Activated CD4-positive, alpha-beta memory T cell treated with anti-CD3 and anti-CD28 coated beads, Interleukin-2, amount 10 ng/mL, durations not matched to agents 7 days and 5 days (primary cell): ENCODE measurements around the gene GANAB. TPM values are rescaled to one million over a fixed set of nuclear protein-coding genes. Genes with fewer than 3 reads are reported as not detected.

Experiments used
- CTCF ChIA-PET: fragments of 350-600 bp; sonication (Branson Sonifier 250); formaldehyde crosslinking; loops from one replicate; lab custom pipeline; 2021; ENCODE audit warnings: antibody characterized with exemption, inconsistent platforms; lab: Charles Lee
- POLR2A ChIA-PET: fragments of 350-600 bp; sonication (Branson Sonifier 250); formaldehyde crosslinking; loops from one replicate; lab custom pipeline; 2021; ENCODE audit warnings: antibody characterized with exemption; lab: Charles Lee
- DNase-seq: peaks from one replicate; pipeline ENCODE4 v3.0.0-alpha.2; 2020
- H3K27ac Mint-ChIP-seq: one replicate; pipeline ENCODE4 v1.8.0; 2021; ENCODE audit warnings: mild to moderate bottlenecking, mixed read lengths
- H3K27me3 Mint-ChIP-seq: one replicate; pipeline ENCODE4 v1.8.0; 2021; ENCODE audit warnings: mixed read lengths
- H3K36me3 Mint-ChIP-seq: one replicate; pipeline ENCODE4 v1.8.0; 2021; ENCODE audit warnings: low read depth, mixed read lengths
- H3K4me1 Mint-ChIP-seq: one replicate; pipeline ENCODE4 v1.8.0; 2021; ENCODE audit warnings: mixed read lengths
- H3K4me3 Mint-ChIP-seq: one replicate; pipeline ENCODE4 v1.8.0; 2021; ENCODE audit warnings: mild to moderate bottlenecking, mixed read lengths
- H3K9me3 Mint-ChIP-seq: one replicate; pipeline ENCODE4 v1.8.0; 2021; ENCODE audit warnings: mixed read lengths
- total RNA-seq, 2 experiments: library from RNA; stranded (reverse); gene quantifications; one replicate each; pipeline ENCODE4 v1.2.3, GENCODE V29; 2021

The GANAB gene
- total RNA-seq, 2 experiments from 2014 or later: 278 to 284 TPM

DNA sequence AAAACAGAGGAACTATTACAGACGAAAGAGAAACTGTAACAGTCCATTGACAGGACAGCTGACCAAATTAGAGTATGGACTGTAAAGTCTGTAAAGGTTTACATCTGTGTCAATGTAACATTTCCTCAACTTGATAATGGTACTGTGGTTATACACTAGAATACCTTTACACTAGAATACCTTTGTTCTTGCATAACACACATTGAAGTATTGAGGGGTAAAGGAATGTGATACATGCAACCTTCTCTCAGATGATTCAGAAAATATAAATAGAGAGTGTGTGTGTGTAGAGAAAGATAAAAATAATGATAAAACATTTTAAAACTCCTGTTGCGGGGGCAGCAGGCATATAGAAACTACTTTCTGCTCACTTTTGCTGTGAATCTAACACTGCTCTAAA lies 67.2 kb downstream of the GANAB start:
- H3K4me3 Mint-ChIP-seq: no peak overlapping the region
- peaks cover 51% of the 10 kb centered on the region for H3K36me3 Mint-ChIP-seq
- H3K4me1 Mint-ChIP-seq: peaks cover 16% of the 10 kb centered on the region
- DNase-seq: no peak
- no peak overlapping the region for H3K27ac Mint-ChIP-seq
- ChIA-PET CTCF (no interaction called here), POLR2A (interaction anchor here (7.8 kb wide), 1 partner anchor 14 kb away, joined by 129 read pairs; the partner anchor contains the start of gene TUT1)
- H3K27me3 Mint-ChIP-seq: no peaks in the 10 kb centered on the region
- H3K9me3 Mint-ChIP-seq: no peaks in the 10 kb centered on the region

DNA sequence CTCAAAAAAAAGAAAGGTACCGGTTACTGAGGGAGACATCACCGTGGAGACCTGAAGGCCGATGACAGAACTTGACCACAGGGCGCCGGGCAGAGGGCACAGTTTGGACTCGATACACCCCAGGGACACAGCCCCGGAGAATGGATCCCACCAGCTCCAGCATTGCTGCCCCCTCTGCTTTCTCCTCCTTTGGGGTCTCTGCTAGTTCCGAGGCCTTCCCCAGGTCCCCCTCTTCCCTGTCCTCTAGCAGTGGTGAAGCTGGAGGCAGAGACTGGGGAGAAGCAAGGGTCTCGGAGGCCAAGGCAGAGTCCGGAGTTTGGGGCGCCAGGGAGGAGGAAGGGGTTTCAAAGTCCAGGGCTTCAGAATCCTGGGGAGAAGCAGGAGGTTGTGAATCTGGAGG lies 67.9 kb downstream of the GANAB start:
- Mint-ChIP-seq H3K4me3 (no peak overlapping the region), H3K27ac (no peak overlapping the region), H3K27me3 (no peaks in the 10 kb centered on the region), H3K4me1 (peaks cover 20% of the 10 kb centered on the region), H3K36me3 (peaks cover 53% of the 10 kb centered on the region), H3K9me3 (no peaks in the 10 kb centered on the region)
- CTCF ChIA-PET: no interaction called here
- POLR2A ChIA-PET: interaction anchor here (7.8 kb wide), 1 partner anchor 14 kb away, joined by 129 read pairs; the partner anchor contains the start of gene TUT1
- DNase-seq: no peak

- peaks cover 61% of the 10 kb centered on the region for H3K36me3 Mint-ChIP-seq
- H3K27me3 Mint-ChIP-seq: no peaks in the 10 kb centered on the region
- no peak overlapping the region for H3K4me3 Mint-ChIP-seq
- ChIA-PET POLR2A (interaction anchor here (1.3 to 7.8 kb wide), 2 partner anchors 16 to 152 kb away, joined by 4 to 129 read pairs; partner anchors contain the start of gene TUT1), CTCF (interaction anchor here (1.4 kb wide), 1 partner anchor 209 kb away, joined by 3 read pairs; no protein-coding TSS in a partner anchor)
- peaks cover 30% of the 10 kb centered on the region for H3K4me1 Mint-ChIP-seq
- no peaks in the 10 kb centered on the region for H3K9me3 Mint-ChIP-seq
- peak overlapping the region; percentile 41 for H3K27ac Mint-ChIP-seq
- DNase-seq: no peak
Measured at GRCh38 chr11:62577046-62577714, 69.2 kb downstream of the GANAB start.

GRCh38 chr11:62575837-62576236 lies 70.6 kb downstream of the GANAB start:
- DNase-seq: no peak
- peaks cover 65% of the 10 kb centered on the region for H3K36me3 Mint-ChIP-seq
- POLR2A ChIA-PET: interaction anchor here (1.3 to 7.8 kb wide), 8 partner anchors 10 to 185 kb away, joined by 3 to 130 read pairs (median 12); partner anchors contain the start of genes B3GAT3, GANAB, POLR2G and TUT1

GRCh38 chr11:62575156-62575555 lies 71.3 kb downstream of the GANAB start:
- Mint-ChIP-seq H3K9me3 (no peaks in the 10 kb centered on the region), H3K36me3 (peaks cover 71% of the 10 kb centered on the region), H3K4me3 (peak overlapping the region; percentile 94), H3K4me1 (peaks cover 48% of the 10 kb centered on the region), H3K27me3 (no peaks in the 10 kb centered on the region), H3K27ac (peak overlapping the region; percentile 91)
- ChIA-PET POLR2A (interaction anchor here (0.9 to 7.8 kb wide), 19 partner anchors 9 to 266 kb away, joined by 3 to 130 read pairs (median 8); partner anchors contain the start of genes B3GAT3, C11orf98, CSKMT and EML3), CTCF (interaction anchor here (1.1 to 3.9 kb wide), 5 partner anchors 16 to 151 kb away, joined by 3 to 20 read pairs (median 5); partner anchors contain the start of gene TUT1)
- no peak for DNase-seq

More at GRCh38 chr11:62575837-62576236, 70.6 kb downstream of the GANAB start:
- H3K4me3 Mint-ChIP-seq: peak overlapping the region; percentile 94
- CTCF ChIA-PET: interaction anchor here (3.9 kb wide), 1 partner anchor 19 kb away, joined by 20 read pairs; no protein-coding TSS in a partner anchor
- peak overlapping the region; percentile 24 for H3K27ac Mint-ChIP-seq
- H3K4me1 Mint-ChIP-seq: peaks cover 43% of the 10 kb centered on the region
- no peaks in the 10 kb centered on the region for H3K9me3 Mint-ChIP-seq
- no peaks in the 10 kb centered on the region for H3K27me3 Mint-ChIP-seq

Other genes with a start within 250 kb of the GANAB start
- not detected for gene SCGB1A1, start 227.6 kb downstream of the GANAB start, total RNA-seq
- gene AHNAK, start 99.8 kb downstream of the GANAB start, total RNA-seq: 100 to 1,000 TPM; 323 to 360 TPM
- 100 to 1,000 TPM; 991 to 999 TPM for gene EEF1G, start 72.7 kb downstream of the GANAB start, total RNA-seq
- 10 to 100 TPM; 23.7 to 25.2 TPM for gene TUT1, start 55.1 kb downstream of the GANAB start, total RNA-seq
- 100 to 1,000 TPM; 226 TPM for gene MTA2, start 44.7 kb downstream of the GANAB start, total RNA-seq
- 100 to 1,000 TPM; 121 to 122 TPM for gene EML3, start 33.8 kb downstream of the GANAB start, total RNA-seq
- gene ROM1, start 33.4 kb downstream of the GANAB start, total RNA-seq: 1 to 10 TPM; 1.6 to 2.2 TPM
- gene B3GAT3, start 24.6 kb downstream of the GANAB start, total RNA-seq: 10 to 100 TPM; 58.9 to 67.1 TPM
- gene INTS5, start 6.7 kb upstream of the GANAB start, total RNA-seq: 10 to 100 TPM; 30.6 to 32.1 TPM
- 10 to 100 TPM; 88.4 to 93.5 TPM for gene C11orf98, start 18.6 kb upstream of the GANAB start, total RNA-seq
- gene CSKMT, start 18.7 kb upstream of the GANAB start, total RNA-seq: 10 to 100 TPM; 16.6 to 18.3 TPM
- gene UQCC3, start 25.1 kb upstream of the GANAB start, total RNA-seq: 1 to 10 TPM; 7.9 to 8.2 TPM
- 10 to 100 TPM; 17.2 to 18.3 TPM for gene LBHD1, start 25.7 kb upstream of the GANAB start, total RNA-seq
- 100 to 1,000 TPM; 135 to 139 TPM for gene UBXN1, start 32.5 kb upstream of the GANAB start, total RNA-seq
- under 1 TPM; 0.18 to 0.20 TPM for gene LRRN4CL, start 42.9 kb upstream of the GANAB start, total RNA-seq
- gene BSCL2, start 60.8 kb upstream of the GANAB start, total RNA-seq: 10 to 100 TPM; 24.2 to 28.9 TPM
- gene GNG3, start 61.1 kb upstream of the GANAB start, total RNA-seq: not detected
- gene HNRNPUL2, start 80.8 kb upstream of the GANAB start, total RNA-seq: 10 to 100 TPM; 65.1 to 65.3 TPM
- 10 to 100 TPM; 48.3 to 48.4 TPM for gene TTC9C, start 81.9 kb upstream of the GANAB start, total RNA-seq
- gene ZBTB3, start 107.5 kb upstream of the GANAB start, total RNA-seq: 10 to 100 TPM; 13.3 to 13.4 TPM
- 10 to 100 TPM; 89.2 to 94.1 TPM for gene POLR2G, start 115.0 kb upstream of the GANAB start, total RNA-seq
- 10 to 100 TPM; 15.2 to 16.0 TPM for gene TAF6L, start 124.8 kb upstream of the GANAB start, total RNA-seq
- 10 to 100 TPM; 46.9 to 48.2 TPM for gene TMEM179B, start 140.8 kb upstream of the GANAB start, total RNA-seq
- 10 to 100 TPM; 18.0 to 21.0 TPM for gene TMEM223, start 145.4 kb upstream of the GANAB start, total RNA-seq
- gene NXF1, start 158.8 kb upstream of the GANAB start, total RNA-seq: 10 to 100 TPM; 80.3 to 82.4 TPM
- 10 to 100 TPM; 40.6 to 41.6 TPM for gene STX5, start 185.4 kb upstream of the GANAB start, total RNA-seq
- not detected for gene TEX54, start 186.2 kb upstream of the GANAB start, total RNA-seq
- 10 to 100 TPM; 46.1 to 48.4 TPM for gene WDR74, start 193.0 kb upstream of the GANAB start, total RNA-seq
- gene SLC3A2, start 234.3 kb upstream of the GANAB start, total RNA-seq: 100 to 1,000 TPM; 262 to 279 TPM